ENCODE data around the gene KANK2.

- TF ChIP-seq EZH2 (IDR thresholded peaks at IDR 0.05; ENCODE audit: insufficient read depth, poor library complexity, severe bottlenecking): no peak
- no peak for TF ChIP-seq EZH2phosphoT487 (IDR thresholded peaks at IDR 0.05; ENCODE audit: insufficient read depth, low read depth)
Measured at GRCh38 chr19:11191934-11192333, 5.4 kb downstream of the KANK2 start.
